Neuron (in vitro differentiated cells): ENCODE measurements around the gene POLR2L.

Experiments used
- H2AFZ ChIP-seq: one replicate; pipeline ENCODE4 v1.6.1; 2013; ENCODE audit warnings: low read depth, mild to moderate bottlenecking, inconsistent platforms, low read length, moderate library complexity
- H3K27me3 ChIP-seq: one replicate; pipeline ENCODE4 v1.6.1; 2013; ENCODE audit warnings: low read length; ENCODE audit not compliant: insufficient read depth
- H3K36me3 ChIP-seq: one replicate; pipeline ENCODE4 v1.6.1; 2013; ENCODE audit warnings: low read length; ENCODE audit not compliant: insufficient read depth
- H3K4me1 ChIP-seq: one replicate; pipeline ENCODE4 v1.6.1; 2013; ENCODE audit warnings: low read length; ENCODE audit not compliant: insufficient read depth
- H3K4me3 ChIP-seq: 2 replicates; pipeline ENCODE4 v1.5.1; 2013; ENCODE audit warnings: mild to moderate bottlenecking, low read length, moderate library complexity
- H3K9me3 ChIP-seq: one replicate; pipeline ENCODE4 v1.6.1; 2013; ENCODE audit warnings: low read length

The POLR2L gene

DNA sequence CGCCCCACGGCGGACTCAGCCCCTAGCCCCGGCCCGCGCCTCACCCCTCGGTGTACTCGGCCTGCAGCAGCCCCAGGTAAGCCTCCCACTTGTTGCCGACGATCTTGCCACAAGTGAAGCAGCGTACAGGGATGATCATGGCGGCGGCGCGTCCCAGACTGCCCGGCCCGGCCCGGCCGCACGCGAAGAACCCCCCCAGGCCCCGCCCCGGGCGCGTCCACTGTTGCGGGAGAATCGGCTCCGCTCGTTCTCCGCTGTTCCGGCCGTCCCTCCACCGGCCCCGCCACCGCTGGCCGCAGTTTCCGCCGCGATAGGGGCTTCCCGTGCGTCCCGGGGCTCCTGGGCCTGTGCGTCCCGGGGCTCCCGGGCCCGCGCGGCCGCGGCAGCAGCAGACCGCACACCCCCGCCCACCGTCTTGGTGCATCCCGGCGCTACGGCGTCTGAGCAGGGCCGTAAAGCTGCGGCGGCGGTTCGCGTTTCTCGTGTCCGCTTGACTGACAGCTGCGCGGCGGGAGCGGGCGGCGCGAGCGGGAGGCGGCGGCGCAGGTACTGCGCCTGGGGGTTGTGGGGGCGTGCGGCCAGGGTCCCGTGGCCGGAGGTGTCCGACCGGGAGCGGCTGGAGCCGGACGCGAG, at the start of gene POLR2L, which contains the start of gene TSPAN4:
Gene POLR2L, minus strand, starts transcription at position 160 of the 633 bp plus-strand sequence. Its CDS starts 21 bp downstream, at position 139.
Gene TSPAN4, plus strand, starts transcription at position 483 of the 633 bp plus-strand sequence. CDS start 7,453 bp downstream, outside the sequence.
- Histone ChIP-seq H2AFZ (peak within 1 kb of the TSS; percentile 96), H3K4me3 (peak within 1 kb of the TSS; percentile 95), H3K9me3 (no peaks in the 10 kb centered on the region), H3K36me3 (peaks cover 37% of the 10 kb centered on the region), H3K27me3 (no peaks in the 10 kb centered on the region), H3K4me1 (peaks cover 40% of the 10 kb centered on the region)

DNA sequence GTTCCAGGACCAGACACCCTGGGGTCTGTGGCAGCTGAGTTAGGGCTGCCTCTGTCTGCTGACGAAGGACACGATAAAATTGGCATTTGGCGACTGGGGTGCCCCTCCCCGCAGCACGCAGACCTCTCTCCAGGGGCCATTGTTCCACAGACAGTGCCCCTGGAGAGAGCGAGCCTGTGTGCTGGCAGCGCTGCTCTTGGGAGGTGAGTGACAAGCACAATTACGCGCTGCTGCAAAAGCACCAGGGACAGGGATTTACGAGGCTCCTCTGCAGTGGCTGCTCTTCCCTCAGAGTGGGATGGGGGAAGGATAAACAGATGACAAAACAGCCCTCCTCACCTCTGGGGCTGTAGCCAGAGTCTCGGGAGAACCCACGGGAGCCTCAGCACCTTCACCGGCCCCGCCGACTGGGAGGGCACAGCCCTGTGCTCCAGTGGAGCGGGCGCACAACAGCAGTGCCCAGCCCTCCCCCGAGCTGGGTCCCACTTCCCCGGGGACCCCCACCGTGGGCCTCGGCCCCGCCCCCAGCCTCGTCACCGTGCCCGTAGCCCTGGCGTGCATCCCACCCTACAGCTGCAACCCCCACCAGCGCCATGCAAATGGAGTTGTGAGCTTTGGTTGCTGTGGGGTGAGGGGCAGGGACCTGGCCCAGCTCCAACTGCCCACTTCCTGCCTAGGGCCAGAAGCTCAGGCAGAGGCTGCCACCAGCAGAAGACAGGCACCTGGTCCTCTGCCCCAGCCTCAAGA, 48.6 kb upstream of the POLR2L start:
- Histone ChIP-seq H3K9me3 (peaks cover 3% of the 10 kb centered on the region), H3K4me3 (no peak overlapping the region), H3K27me3 (no peaks in the 10 kb centered on the region), H3K36me3 (peaks cover 23% of the 10 kb centered on the region), H2AFZ (no peak overlapping the region), H3K4me1 (peaks cover 9% of the 10 kb centered on the region)

DNA sequence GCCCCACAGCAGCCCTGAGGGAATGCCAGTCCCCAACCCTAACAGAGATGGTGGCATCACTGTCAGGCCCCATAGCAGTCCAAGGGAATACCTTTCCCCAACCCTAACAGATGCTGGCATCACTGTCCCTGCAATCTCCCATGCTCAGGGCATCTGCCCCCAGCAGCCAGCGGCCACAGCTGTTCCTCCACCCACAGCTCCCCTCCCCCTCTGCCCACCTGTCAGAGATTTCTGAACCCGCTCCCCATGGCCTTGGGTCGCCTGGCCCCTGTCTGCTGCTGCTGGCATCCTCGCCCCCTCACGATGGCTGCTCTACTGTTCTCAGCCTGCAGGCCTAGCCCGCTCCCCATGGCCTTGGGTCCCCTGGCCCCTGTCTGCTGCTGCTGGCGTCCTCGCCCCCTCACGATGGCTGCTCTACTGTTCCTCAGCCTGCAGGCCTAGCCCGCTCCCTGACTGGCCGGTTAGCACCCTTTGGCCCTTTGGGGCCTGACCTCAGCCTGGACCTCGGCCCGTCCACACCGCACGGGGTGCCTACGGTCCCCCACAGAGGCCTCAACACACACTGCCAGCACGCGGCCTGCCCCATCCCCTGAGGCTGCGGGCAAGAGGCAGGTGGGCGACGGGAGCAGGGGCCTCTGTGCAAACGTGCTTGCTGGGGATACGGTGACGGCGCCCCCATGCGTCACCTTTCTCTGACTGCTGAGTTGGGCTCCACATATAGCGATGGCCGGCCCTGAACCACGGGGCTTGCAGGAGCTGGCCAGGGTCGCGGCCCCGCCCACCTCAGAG, 47.6 kb upstream of the POLR2L start:
- Histone ChIP-seq H2AFZ (no peak overlapping the region), H3K9me3 (peaks cover 3% of the 10 kb centered on the region), H3K4me3 (no peak overlapping the region), H3K4me1 (peaks cover 9% of the 10 kb centered on the region), H3K27me3 (no peaks in the 10 kb centered on the region), H3K36me3 (peaks cover 23% of the 10 kb centered on the region)

DNA sequence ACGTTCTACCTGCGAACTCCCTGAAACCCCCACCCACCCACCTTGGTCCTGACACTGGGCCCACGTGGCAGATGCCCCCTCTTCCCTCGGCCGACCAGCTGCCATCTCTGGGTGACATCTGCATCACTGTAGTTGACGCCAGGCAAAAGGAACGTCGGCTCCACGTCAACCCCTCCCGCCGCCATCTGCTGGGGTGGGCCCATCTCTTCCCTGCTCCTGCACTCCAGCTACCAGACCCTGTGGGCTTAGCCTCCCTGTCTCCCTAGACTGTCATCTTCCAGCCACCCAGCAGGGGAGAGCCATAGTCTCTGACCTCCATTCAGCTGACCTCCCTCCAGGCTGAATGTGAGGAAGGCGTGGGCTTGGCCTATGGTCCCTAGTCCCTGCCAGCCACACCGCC, 46.9 kb upstream of the POLR2L start:
- Histone ChIP-seq H3K9me3 (peaks cover 3% of the 10 kb centered on the region), H2AFZ (no peak overlapping the region), H3K4me1 (peaks cover 9% of the 10 kb centered on the region), H3K4me3 (no peak overlapping the region), H3K27me3 (no peaks in the 10 kb centered on the region), H3K36me3 (peaks cover 23% of the 10 kb centered on the region)

DNA sequence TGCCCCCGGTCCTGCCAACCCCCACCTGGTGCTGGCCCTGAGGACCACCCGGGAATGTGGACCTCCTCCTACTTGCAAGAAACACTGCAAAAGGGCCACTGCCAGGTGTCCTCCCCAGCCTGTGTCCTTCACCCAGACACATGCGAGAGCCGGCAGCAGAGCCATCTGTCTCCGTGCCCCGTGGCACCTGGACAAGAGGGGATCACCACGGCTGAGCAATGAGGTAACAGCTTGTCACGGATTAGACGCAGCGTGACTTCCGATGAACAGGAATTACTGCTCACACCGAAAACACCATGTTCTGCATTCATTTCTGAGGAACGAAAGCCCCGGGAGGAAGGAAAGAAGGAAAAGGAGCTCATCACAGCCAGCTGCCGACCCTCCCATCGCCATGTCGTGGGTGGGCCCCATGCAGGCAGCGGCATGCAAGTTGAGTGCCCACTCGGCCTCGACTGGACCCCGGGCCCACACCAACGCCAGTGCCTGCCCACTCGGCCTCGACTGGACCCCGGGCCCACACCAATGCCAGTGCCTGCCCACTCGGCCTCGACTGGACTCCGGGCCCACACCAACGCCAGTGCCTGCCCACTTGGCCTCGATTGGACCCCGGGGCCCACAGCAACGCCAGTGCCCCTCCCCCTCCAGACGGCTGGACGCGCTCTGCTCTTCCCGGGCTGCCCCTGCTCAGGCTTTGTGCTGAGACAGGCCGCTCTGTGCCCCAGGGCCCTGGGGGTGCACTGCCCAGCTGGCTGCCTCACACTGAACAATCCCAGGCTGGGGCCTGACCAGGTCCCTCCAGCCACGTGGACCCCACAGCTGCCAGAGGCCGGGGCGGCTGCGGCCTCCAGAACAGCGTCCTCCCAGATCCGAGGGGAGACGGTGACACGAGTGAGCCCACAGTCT, 46.2 kb upstream of the POLR2L start:
- Histone ChIP-seq H3K4me3 (no peak overlapping the region), H3K9me3 (peaks cover 3% of the 10 kb centered on the region), H2AFZ (no peak overlapping the region), H3K27me3 (no peaks in the 10 kb centered on the region), H3K36me3 (peaks cover 26% of the 10 kb centered on the region), H3K4me1 (peaks cover 9% of the 10 kb centered on the region)

DNA sequence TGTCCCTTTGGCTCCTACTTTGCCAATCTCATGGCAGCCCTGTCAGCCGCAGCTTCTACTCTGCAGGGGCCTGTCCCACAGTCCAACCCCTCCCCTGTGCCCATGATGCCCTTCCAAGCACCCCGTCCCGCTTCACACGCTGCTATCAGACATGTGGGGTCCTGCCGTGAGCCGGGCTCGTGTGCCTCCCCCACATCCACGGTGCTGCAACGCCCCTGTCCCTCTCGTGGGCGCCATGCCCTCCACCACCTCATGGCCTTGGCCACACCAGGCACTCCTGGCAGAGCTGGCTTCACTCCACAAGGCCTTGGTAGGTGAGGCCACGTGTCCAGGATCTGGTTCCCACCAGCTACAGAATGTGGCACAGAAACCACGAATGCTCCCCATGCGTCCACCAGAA, 45.3 kb upstream of the POLR2L start:
- Histone ChIP-seq H3K4me1 (peaks cover 9% of the 10 kb centered on the region), H3K27me3 (no peaks in the 10 kb centered on the region), H3K36me3 (peaks cover 33% of the 10 kb centered on the region), H3K4me3 (no peak overlapping the region), H3K9me3 (peaks cover 3% of the 10 kb centered on the region), H2AFZ (no peak overlapping the region)

GRCh38 chr11:886568-886967, 44.2 kb upstream of the POLR2L start:
- peaks cover 9% of the 10 kb centered on the region for H3K4me1 ChIP-seq
- peaks cover 3% of the 10 kb centered on the region for H3K9me3 ChIP-seq
- H3K27me3 ChIP-seq = no peaks in the 10 kb centered on the region
- no peak overlapping the region for H3K4me3 ChIP-seq
- H3K36me3 ChIP-seq = peaks cover 41% of the 10 kb centered on the region
- H2AFZ ChIP-seq = no peak overlapping the region

- peaks cover 50% of the 10 kb centered on the region for H3K36me3 ChIP-seq
- H2AFZ ChIP-seq = no peak overlapping the region
Observed at GRCh38 chr11:884578-885070, 42.3 kb upstream of the POLR2L start.

DNA sequence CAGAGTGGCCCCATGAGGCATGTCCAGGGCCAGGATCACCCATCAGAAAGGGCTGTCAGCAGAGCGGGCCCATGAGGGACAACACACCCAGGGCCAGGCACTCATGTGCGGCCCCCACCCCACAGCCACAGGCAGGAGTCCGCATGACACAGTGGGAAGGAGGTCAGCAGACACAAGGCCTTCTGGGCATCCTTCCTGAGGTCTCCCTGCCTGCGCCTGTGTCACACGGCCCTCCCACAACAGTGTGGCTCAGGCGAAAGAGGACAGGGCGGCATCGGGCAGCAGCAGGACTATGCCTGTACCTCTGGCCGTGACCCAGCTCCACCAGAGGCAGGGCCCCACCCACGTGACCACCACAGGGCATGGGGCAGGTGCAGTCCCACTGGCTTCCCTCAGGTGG, 41.2 kb upstream of the POLR2L start:
- no peak overlapping the region for H3K4me3 ChIP-seq
- no peaks in the 10 kb centered on the region for H3K27me3 ChIP-seq
- H3K36me3 ChIP-seq = peaks cover 55% of the 10 kb centered on the region
- peaks cover 3% of the 10 kb centered on the region for H3K9me3 ChIP-seq
- H3K4me1 ChIP-seq = no peaks in the 10 kb centered on the region
- no peak overlapping the region for H2AFZ ChIP-seq

More at GRCh38 chr11:884578-885070, 42.3 kb upstream of the POLR2L start:
- Histone ChIP-seq H3K4me1 (no peaks in the 10 kb centered on the region), H3K9me3 (peaks cover 3% of the 10 kb centered on the region), H3K27me3 (no peaks in the 10 kb centered on the region), H3K4me3 (no peak overlapping the region)

GRCh38 chr11:882596-882995, 40.3 kb upstream of the POLR2L start:
- H3K27me3 ChIP-seq = no peaks in the 10 kb centered on the region
- no peaks in the 10 kb centered on the region for H3K4me1 ChIP-seq
- peaks cover 49% of the 10 kb centered on the region for H3K36me3 ChIP-seq
- H3K4me3 ChIP-seq = no peak overlapping the region
- peaks cover 3% of the 10 kb centered on the region for H3K9me3 ChIP-seq
- H2AFZ ChIP-seq = no peak overlapping the region

DNA sequence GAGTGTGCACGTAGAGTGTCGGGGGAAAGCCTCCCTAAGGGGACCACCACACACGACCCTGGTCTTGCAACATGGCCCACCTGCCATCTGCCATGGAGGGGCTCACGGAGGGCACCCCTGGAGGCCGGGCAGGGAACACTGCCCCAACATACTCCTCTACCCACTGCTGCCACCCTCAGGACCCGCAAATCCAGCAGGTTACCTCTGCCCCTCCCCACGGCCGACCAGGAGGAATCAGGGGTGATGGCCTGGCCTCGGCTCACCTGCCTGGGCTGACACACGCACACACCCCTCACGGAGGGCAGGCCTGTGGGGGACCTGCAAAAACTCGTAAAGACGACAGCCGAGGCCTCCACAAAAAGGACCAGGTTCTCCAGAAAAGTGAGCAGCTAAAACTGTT, 38.1 kb upstream of the POLR2L start:
- H3K27me3 ChIP-seq = no peaks in the 10 kb centered on the region
- no peaks in the 10 kb centered on the region for H3K9me3 ChIP-seq
- H3K4me1 ChIP-seq = no peaks in the 10 kb centered on the region
- no peak overlapping the region for H3K4me3 ChIP-seq
- peaks cover 37% of the 10 kb centered on the region for H3K36me3 ChIP-seq
- no peak overlapping the region for H2AFZ ChIP-seq

- no peaks in the 10 kb centered on the region for H3K27me3 ChIP-seq
- H3K4me1 ChIP-seq = no peaks in the 10 kb centered on the region
- no peaks in the 10 kb centered on the region for H3K9me3 ChIP-seq
- peaks cover 26% of the 10 kb centered on the region for H3K36me3 ChIP-seq
- H2AFZ ChIP-seq = no peak overlapping the region
- H3K4me3 ChIP-seq = no peak overlapping the region
Observed at GRCh38 chr11:877565-877964, 35.2 kb upstream of the POLR2L start.
